Smooth muscle cell (in vitro differentiated cells): ENCODE measurements around the gene MATN1. TPM values are rescaled to one million over a fixed set of nuclear protein-coding genes. Genes with fewer than 3 reads are reported as not detected.

Experiments
- DNase-seq: peaks from one replicate; lab custom pipeline; 2025; ENCODE audit not compliant: unreplicated experiment; lab: John Stamatoyannopoulos, UW
- H2AFZ ChIP-seq: fragments of 200-600 bp; sonication (generic); 2 replicates; pipeline ENCODE4 v1.6.0; 2016; ENCODE audit warnings: antibody characterized with exemption, low read depth, mild to moderate bottlenecking
- H3F3A ChIP-seq: fragments of 200-600 bp; sonication (generic); 2 replicates; pipeline ENCODE4 v1.6.0; 2017; ENCODE audit warnings: antibody characterized with exemption, low read depth
- H3K27ac ChIP-seq: fragments of 200-600 bp; sonication (generic); 2 replicates; pipeline ENCODE4 v1.5.1; 2016; ENCODE audit warnings: low read depth, mild to moderate bottlenecking
- H3K27me3 ChIP-seq: fragments of 200-600 bp; sonication (generic); 2 replicates; pipeline ENCODE4 v1.6.1; 2016; ENCODE audit warnings: low read depth, mild to moderate bottlenecking
- H3K36me3 ChIP-seq: fragments of 200-600 bp; sonication (generic); 2 replicates; pipeline ENCODE4 v1.5.1; 2016; ENCODE audit warnings: low read depth
- H3K4me1 ChIP-seq: fragments of 200-600 bp; sonication (generic); 2 replicates; pipeline ENCODE4 v1.5.1; 2016; ENCODE audit warnings: low read depth
- H3K4me2 ChIP-seq: fragments of 200-600 bp; sonication (generic); 2 replicates; pipeline ENCODE4 v1.6.0; 2016; ENCODE audit warnings: mild to moderate bottlenecking
- H3K4me3 ChIP-seq: fragments of 200-600 bp; sonication (generic); 2 replicates; pipeline ENCODE4 v1.5.1; 2016; ENCODE audit warnings: mild to moderate bottlenecking
- H3K79me2 ChIP-seq: fragments of 200-600 bp; sonication (generic); 2 replicates; pipeline ENCODE4 v1.6.0; 2016; ENCODE audit warnings: low read depth, mild to moderate bottlenecking
- H3K9ac ChIP-seq: fragments of 200-600 bp; sonication (generic); 2 replicates; pipeline ENCODE4 v1.6.0; 2016; ENCODE audit warnings: low read depth
- H3K9me3 ChIP-seq: fragments of 200-600 bp; sonication (generic); replicated peaks from 2 replicates; pipeline ENCODE4 v1.5.1; 2016; ENCODE audit warnings: low read depth
- H4K20me1 ChIP-seq: fragments of 200-600 bp; sonication (generic); 2 replicates; pipeline ENCODE4 v1.6.0; 2016; ENCODE audit warnings: low read depth
- WGBS: methylation state at CpG from one replicate; pipeline ENCODE4 v1.1.7; 2016; ENCODE audit warnings: low lambda C conversion rate; 5-methylcytosine and 5-hydroxymethylcytosine counted together
- polyA plus RNA-seq: library from polyadenylated mRNA; unstranded; fragments of >200 nt; fragmentation: Nextera tagmentation; extraction: Ambion mirVana; gene quantifications from 2 replicates; pipeline ENCODE4 v1.2.1, GENCODE V29; 2016
- total RNA-seq: library from RNA; depleted of rRNA; stranded (reverse); fragments of >200 nt; gene quantifications from 2 replicates; pipeline ENCODE4 v1.2.3, GENCODE V29; 2014
- TF ChIP-seq, protein P1 (sequence below): fragments of 200-600 bp; sonication (generic); IDR thresholded peaks from 2 replicates; pipeline ENCODE4 v1.5.1; 2017; ENCODE audit warnings: borderline replicate concordance, mild to moderate bottlenecking, antibody characterized with exemption; ENCODE audit not compliant: insufficient read depth, poor library complexity, severe bottlenecking

Gene MATN1
- total and polyA plus RNA-seq, 2 experiments from 2014 or later = 0.40 to 2.0 TPM

DNA sequence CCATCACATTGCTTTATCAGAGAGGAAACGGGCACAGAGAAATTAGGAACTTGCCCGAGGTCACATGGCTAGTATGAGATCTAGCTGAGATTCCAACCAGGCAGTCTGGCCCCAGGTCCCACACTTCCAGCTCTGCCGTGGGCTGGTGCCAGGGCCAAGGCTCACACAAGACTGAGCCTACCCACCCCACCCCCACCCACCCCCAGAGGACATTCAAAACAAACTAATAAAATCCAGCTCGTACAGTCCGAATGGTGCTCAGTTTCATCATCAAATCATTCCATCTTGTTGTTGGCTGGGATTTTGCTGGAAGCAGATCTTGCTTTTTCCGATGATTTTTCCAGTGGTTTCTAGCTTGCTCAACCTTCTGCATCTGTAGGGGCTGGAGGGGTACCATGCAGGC lies 27.9 kb downstream of the MATN1 start:
- Histone ChIP-seq H3K27ac (no peak overlapping the region), H3K9me3 (no peaks in the 10 kb centered on the region), H3K4me2 (no peak overlapping the region), H3F3A (no peaks in the 10 kb centered on the region), H3K9ac (no peak overlapping the region), H3K27me3 (peaks cover 5% of the 10 kb centered on the region), H3K36me3 (no peaks in the 10 kb centered on the region), H3K79me2 (no peaks in the 10 kb centered on the region), H3K4me1 (peaks cover 21% of the 10 kb centered on the region), H4K20me1 (no peaks in the 10 kb centered on the region), H2AFZ (no peak overlapping the region), H3K4me3 (no peak overlapping the region)
- DNase-seq = no peak
- 57% methylated on average over 6 of the region's 6 CpGs for WGBS
- TF ChIP-seq, protein P1, sequence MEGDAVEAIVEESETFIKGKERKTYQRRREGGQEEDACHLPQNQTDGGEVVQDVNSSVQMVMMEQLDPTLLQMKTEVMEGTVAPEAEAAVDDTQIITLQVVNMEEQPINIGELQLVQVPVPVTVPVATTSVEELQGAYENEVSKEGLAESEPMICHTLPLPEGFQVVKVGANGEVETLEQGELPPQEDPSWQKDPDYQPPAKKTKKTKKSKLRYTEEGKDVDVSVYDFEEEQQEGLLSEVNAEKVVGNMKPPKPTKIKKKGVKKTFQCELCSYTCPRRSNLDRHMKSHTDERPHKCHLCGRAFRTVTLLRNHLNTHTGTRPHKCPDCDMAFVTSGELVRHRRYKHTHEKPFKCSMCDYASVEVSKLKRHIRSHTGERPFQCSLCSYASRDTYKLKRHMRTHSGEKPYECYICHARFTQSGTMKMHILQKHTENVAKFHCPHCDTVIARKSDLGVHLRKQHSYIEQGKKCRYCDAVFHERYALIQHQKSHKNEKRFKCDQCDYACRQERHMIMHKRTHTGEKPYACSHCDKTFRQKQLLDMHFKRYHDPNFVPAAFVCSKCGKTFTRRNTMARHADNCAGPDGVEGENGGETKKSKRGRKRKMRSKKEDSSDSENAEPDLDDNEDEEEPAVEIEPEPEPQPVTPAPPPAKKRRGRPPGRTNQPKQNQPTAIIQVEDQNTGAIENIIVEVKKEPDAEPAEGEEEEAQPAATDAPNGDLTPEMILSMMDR = no peak

DNA sequence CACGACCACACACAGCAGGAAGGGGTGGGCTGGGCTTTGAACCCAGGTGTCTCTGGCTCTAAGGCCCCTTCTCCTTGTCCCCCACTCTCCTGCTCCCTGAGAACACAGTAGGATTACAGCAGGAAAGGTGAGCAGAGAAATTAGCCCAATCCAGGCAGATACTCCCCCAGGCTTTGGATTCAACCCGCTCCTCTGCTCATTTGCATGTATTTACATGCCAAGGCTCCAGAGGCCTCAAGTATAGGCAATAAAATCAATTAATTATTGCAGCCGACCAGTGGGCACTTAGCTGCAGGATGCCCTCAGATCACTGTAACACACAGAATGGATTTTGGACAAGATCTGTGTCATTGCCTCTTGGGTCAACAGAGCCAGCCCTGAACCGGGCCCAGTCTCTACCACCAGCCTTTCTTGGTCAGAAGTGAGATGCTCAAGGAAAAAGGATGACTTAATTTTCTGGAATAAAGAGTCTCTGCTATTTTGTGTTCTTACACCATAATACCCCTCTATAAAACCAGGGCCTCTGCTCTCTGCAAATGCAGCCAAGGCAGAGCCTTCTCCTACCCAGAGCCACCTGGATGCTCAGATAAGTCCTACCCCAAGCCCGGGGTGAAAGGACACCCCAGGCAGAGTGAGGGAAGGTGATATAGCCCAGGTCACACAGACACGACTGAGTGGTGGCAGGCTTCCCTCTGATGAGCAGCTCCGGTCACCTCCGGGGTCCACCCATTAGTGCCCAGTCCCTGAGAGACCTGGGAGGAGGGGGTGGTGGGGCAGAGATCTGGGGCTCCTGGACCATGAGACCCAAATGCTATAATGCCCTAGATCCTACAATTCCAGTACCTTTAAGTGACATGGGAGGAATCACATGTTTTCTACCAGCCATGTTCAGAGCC lies 28.9 kb downstream of the MATN1 start:
- peaks cover 5% of the 10 kb centered on the region for H3K27me3 ChIP-seq
- WGBS = 77% methylated on average over 8 of the region's 8 CpGs

DNA sequence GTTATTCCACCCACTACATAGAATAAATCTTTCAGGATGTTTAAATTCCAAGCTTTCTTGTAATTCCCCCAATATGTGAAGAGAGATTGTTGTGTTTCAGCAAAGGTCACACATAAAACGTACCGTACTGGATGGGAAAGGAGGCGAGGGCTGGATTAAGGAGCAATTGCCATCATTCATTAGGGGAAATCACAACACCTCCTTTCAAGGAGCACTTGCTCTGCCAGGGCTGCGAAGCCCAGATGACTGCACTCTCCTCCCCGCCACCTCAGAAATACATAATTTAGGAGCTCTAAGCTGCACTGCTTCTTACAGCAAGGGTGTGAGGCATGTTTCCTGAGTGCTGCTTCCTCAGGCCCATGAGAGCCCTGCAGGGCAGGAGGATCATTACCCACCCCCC lies 29.6 kb downstream of the MATN1 start:
- no peak overlapping the region for H3K27ac ChIP-seq
- TF ChIP-seq, protein P1 = no peak
- WGBS = 58% methylated on average over 5 of the region's 5 CpGs

More for the DNA sequence above, 28.9 kb downstream of the MATN1 start:
- peaks cover 30% of the 10 kb centered on the region for H3K4me1 ChIP-seq
- H3F3A ChIP-seq = no peaks in the 10 kb centered on the region
- TF ChIP-seq, protein P1 = no peak
- no peak overlapping the region for H3K9ac ChIP-seq
- H3K4me3 ChIP-seq = no peak overlapping the region
- H3K4me2 ChIP-seq = no peak overlapping the region
- H3K27ac ChIP-seq = no peak overlapping the region
- DNase-seq = no peak
- no peaks in the 10 kb centered on the region for H3K9me3 ChIP-seq
- H3K79me2 ChIP-seq = no peaks in the 10 kb centered on the region
- H3K36me3 ChIP-seq = no peaks in the 10 kb centered on the region
- H2AFZ ChIP-seq = no peak overlapping the region
- no peaks in the 10 kb centered on the region for H4K20me1 ChIP-seq

More for the DNA sequence above, 29.6 kb downstream of the MATN1 start:
- Histone ChIP-seq H3K36me3 (no peaks in the 10 kb centered on the region), H3K79me2 (no peaks in the 10 kb centered on the region), H3K9ac (no peak overlapping the region), H3K4me2 (no peak overlapping the region), H3F3A (no peaks in the 10 kb centered on the region), H2AFZ (no peak overlapping the region), H3K9me3 (no peaks in the 10 kb centered on the region), H3K27me3 (peaks cover 5% of the 10 kb centered on the region), H4K20me1 (no peaks in the 10 kb centered on the region), H3K4me1 (peaks cover 37% of the 10 kb centered on the region), H3K4me3 (no peak overlapping the region)
- no peak for DNase-seq
